BLaER1 (cell line): ENCODE data around the gene FA2H.

Experiments
- H3K27ac ChIP-seq: shearing (Covaris generic); formaldehyde crosslinking; 2 replicates; pipeline ENCODE4 v1.8.1; 2022
- H3K27me3 ChIP-seq: shearing (Covaris generic); formaldehyde crosslinking; 2 replicates; pipeline ENCODE4 v1.8.1; 2022
- H3K36me3 ChIP-seq: shearing (Covaris generic); formaldehyde crosslinking; 2 replicates; pipeline ENCODE4 v1.8.1; 2022
- H3K4me1 ChIP-seq: shearing (Covaris generic); formaldehyde crosslinking; 2 replicates; pipeline ENCODE4 v1.8.1; 2022
- H3K4me2 ChIP-seq: shearing (Covaris generic); formaldehyde crosslinking; 2 replicates; pipeline ENCODE4 v1.8.1; 2022
- H3K4me3 ChIP-seq: shearing (Covaris generic); formaldehyde crosslinking; 2 replicates; pipeline ENCODE4 v1.8.1; 2022
- H3K9ac ChIP-seq: shearing (Covaris generic); formaldehyde crosslinking; 2 replicates; pipeline ENCODE4 v1.8.1; 2022
- H3K9me3 ChIP-seq: shearing (Covaris generic); formaldehyde crosslinking; 2 replicates; pipeline ENCODE4 v1.8.1; 2022
- H4K20me1 ChIP-seq: shearing (Covaris generic); formaldehyde crosslinking; 2 replicates; pipeline ENCODE4 v1.8.1; 2022
- Cebpa-rat ChIP-seq: shearing (Covaris generic); IDR thresholded peaks from 2 replicates; pipeline ENCODE4 v1.8.1; 2022

FA2H gene

DNA sequence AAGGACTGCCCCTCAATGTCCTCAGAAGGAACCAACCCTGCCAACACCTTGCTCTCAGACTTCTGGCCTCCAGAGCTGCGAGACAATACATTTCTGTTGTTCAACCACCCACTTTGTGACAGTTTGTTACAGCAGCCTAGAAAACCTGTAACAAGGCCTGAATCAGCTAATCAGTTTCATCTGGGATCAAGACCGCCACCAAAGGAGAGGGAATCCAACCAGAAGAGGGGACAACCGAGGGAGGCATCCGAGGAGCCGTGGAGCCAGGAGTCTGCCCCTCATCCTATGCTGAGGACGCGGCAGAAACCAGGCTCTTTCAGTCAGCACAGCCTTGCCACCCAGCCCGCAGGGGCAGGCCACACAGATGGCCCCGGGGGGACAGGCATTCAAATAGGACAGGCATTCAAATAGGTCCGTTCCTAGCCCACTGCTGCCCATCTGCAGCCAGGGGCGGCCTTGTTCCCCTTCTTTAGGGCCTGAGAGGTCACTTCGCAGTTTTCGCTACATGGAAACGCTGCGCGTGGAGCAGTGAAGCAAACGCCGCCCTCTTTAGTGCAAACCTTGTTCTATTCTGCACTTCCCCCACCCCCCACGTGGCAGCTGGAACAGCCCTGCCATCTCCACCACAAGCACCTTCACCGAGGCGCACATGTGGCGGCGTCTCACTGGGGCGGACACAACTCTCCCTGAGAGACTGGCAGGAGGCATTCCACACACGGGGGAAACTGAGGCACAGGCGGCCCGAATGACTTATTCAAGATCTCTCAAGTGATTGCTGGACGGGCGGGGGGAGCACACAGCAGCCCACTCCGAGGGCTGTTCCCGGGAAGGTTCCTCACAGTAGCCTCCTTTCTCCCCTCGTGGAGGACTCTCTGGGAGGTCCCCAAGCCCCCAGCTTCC is 26.7 kb downstream of the FA2H start:
- H3K27ac ChIP-seq, result no peak overlapping the region
- no peak overlapping the region for H3K9ac ChIP-seq
- no peak for TF ChIP-seq Cebpa-rat

DNA sequence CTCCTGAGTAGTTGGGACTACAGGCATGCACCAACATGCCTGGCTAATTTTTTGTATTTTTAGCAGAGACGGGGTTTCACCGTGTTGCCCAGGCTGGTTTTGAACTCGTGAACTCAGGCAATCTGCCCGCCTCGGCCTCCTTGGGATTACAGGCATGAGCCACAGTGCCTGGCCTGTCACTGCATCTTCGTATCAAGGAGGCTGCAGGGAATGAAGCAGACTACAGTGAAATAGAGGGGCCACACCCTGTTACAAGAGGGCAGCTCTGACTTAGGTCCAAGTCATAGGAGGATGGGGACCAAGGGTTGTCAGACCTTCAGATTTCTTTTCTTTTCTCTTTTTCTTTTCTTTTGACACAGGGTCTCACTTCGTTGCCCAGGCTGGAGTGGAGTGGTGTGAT is 28.7 kb downstream of the FA2H start:
- no peak overlapping the region for H3K4me2 ChIP-seq
- no peak overlapping the region for H3K4me3 ChIP-seq
- no peak for TF ChIP-seq Cebpa-rat
- peaks cover 8% of the 10 kb centered on the region for H3K4me1 ChIP-seq
- no peak overlapping the region for H3K27ac ChIP-seq
- no peaks in the 10 kb centered on the region for H3K9me3 ChIP-seq
- no peaks in the 10 kb centered on the region for H4K20me1 ChIP-seq
- no peaks in the 10 kb centered on the region for H3K36me3 ChIP-seq
- H3K27me3 ChIP-seq, result no peaks in the 10 kb centered on the region
- no peak overlapping the region for H3K9ac ChIP-seq

More for the DNA sequence above, 26.7 kb downstream of the FA2H start:
- Histone ChIP-seq H3K36me3 (no peaks in the 10 kb centered on the region), H3K4me2 (no peak overlapping the region), H3K4me3 (no peak overlapping the region), H3K27me3 (no peaks in the 10 kb centered on the region), H4K20me1 (no peaks in the 10 kb centered on the region), H3K9me3 (no peaks in the 10 kb centered on the region), H3K4me1 (no peaks in the 10 kb centered on the region)

DNA sequence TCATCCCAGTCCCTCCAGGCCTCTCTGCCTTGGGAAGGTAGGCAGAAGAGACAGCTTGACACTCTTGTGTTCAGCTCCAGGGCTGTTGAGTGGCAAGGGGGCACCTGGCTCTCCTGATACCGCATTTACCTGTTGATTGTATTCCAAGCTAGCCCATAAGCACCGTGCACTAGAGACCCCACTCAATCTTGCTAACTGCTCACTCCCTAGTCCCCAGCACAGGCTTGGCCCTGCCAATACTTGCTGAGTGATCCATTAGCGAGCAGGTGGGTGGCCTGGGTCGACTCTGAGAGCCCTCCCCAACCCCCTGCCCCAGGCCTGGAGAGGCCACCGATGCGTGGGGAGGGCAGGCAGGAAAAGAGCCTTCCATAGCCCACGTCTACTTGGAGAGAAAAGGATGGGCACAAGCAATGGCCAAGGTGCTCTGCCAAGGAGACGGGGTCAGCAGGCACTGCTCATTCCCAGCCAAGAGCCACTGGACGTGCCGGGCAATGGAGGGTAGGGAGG is 29.5 kb downstream of the FA2H start:
- peaks cover 8% of the 10 kb centered on the region for H3K4me1 ChIP-seq
- H4K20me1 ChIP-seq, result no peaks in the 10 kb centered on the region
- H3K9me3 ChIP-seq, result no peaks in the 10 kb centered on the region
- no peak overlapping the region for H3K4me2 ChIP-seq
- no peak overlapping the region for H3K27ac ChIP-seq
- no peak overlapping the region for H3K4me3 ChIP-seq
- no peaks in the 10 kb centered on the region for H3K27me3 ChIP-seq
- no peak overlapping the region for H3K9ac ChIP-seq
- no peaks in the 10 kb centered on the region for H3K36me3 ChIP-seq
- TF ChIP-seq Cebpa-rat, result no peak

DNA sequence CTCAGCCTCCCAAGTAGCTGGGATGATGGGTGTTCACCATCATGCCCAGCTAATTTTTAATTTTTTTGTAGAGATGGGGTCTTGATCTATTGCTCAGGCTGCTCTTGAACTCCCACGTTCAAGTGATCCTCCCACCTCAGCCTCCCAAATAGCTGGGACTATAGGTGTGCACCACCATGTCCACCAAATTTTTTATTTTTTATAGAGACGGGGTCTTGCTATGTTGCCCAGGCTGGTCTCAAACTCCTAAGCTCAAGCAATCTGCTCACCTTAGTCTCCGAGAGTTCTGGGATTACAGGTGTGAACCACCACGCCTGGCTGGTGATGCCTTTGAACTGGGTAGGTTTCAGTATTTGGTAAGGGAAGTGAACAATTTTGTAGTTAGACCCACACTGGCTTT is 30.1 kb downstream of the FA2H start:
- H3K27ac ChIP-seq, result no peak overlapping the region
- TF ChIP-seq Cebpa-rat, result no peak
- H3K4me3 ChIP-seq, result no peak overlapping the region
- no peaks in the 10 kb centered on the region for H3K9me3 ChIP-seq
- no peaks in the 10 kb centered on the region for H4K20me1 ChIP-seq
- no peak overlapping the region for H3K4me2 ChIP-seq
- no peak overlapping the region for H3K9ac ChIP-seq
- H3K4me1 ChIP-seq, result peaks cover 8% of the 10 kb centered on the region
- no peaks in the 10 kb centered on the region for H3K27me3 ChIP-seq
- H3K36me3 ChIP-seq, result no peaks in the 10 kb centered on the region

DNA sequence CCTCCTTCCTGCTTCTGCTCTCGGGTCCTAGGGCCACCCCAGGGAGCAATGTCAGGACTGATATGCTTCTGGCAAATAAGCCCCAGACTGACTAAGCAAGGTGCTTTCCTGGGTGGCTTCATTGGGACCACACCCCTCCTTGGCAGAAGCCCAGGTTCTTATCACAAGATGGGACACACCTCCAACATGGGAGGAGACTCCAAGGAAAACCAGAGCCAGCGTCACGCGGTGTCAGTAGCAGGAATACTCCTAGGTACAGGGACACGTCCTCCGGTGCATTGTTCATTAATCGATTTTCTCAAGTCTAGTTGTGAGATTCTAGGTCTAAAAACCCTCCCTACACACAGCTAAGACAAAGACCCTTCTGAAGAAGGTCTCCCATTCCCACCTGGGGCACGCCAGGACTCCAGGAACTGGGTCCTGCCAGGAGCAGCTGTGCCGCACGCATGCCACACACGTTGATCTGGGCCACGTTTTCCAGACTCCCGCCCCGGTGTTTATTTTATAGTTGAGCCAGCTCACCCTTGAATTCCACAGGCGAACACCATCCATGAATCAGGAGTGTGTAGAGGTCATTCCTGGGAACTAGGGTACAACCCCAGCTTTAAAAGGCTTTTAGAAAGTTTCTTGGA is 30.8 kb downstream of the FA2H start:
- no peak overlapping the region for H3K27ac ChIP-seq
- H3K9ac ChIP-seq, result no peak overlapping the region
- H3K9me3 ChIP-seq, result no peaks in the 10 kb centered on the region
- no peak overlapping the region for H3K4me2 ChIP-seq
- no peak for TF ChIP-seq Cebpa-rat
- H3K27me3 ChIP-seq, result no peaks in the 10 kb centered on the region
- no peak overlapping the region for H3K4me3 ChIP-seq
- H4K20me1 ChIP-seq, result no peaks in the 10 kb centered on the region
- H3K4me1 ChIP-seq, result peaks cover 8% of the 10 kb centered on the region
- H3K36me3 ChIP-seq, result no peaks in the 10 kb centered on the region

- Histone ChIP-seq H3K4me1 (peaks cover 8% of the 10 kb centered on the region), H4K20me1 (no peaks in the 10 kb centered on the region), H3K4me3 (no peak overlapping the region), H3K4me2 (no peak overlapping the region), H3K36me3 (no peaks in the 10 kb centered on the region), H3K9ac (no peak overlapping the region), H3K27me3 (no peaks in the 10 kb centered on the region), H3K9me3 (no peaks in the 10 kb centered on the region), H3K27ac (no peak overlapping the region)
- TF ChIP-seq Cebpa-rat, result no peak
These were observed 31.5 kb downstream of the FA2H start for GRCh38 chr16:74743045-74743667.

GRCh38 chr16:74742051-74742481 is 32.6 kb downstream of the FA2H start:
- no peaks in the 10 kb centered on the region for H3K9me3 ChIP-seq
- peaks cover 16% of the 10 kb centered on the region for H3K4me1 ChIP-seq
- H4K20me1 ChIP-seq, result no peaks in the 10 kb centered on the region
- H3K27ac ChIP-seq, result no peak overlapping the region; the same call in 1 of the 2 replicates
- no peaks in the 10 kb centered on the region for H3K27me3 ChIP-seq
- H3K9ac ChIP-seq, result no peak overlapping the region
- no peak overlapping the region for H3K4me3 ChIP-seq
- H3K36me3 ChIP-seq, result no peaks in the 10 kb centered on the region
- no peak for TF ChIP-seq Cebpa-rat
- H3K4me2 ChIP-seq, result peak overlapping the region; percentile 39

GRCh38 chr16:74740795-74741304 is 33.8 kb downstream of the FA2H start:
- Histone ChIP-seq H3K27me3 (no peaks in the 10 kb centered on the region), H3K4me3 (no peak overlapping the region), H3K4me1 (peaks cover 28% of the 10 kb centered on the region), H3K36me3 (no peaks in the 10 kb centered on the region), H4K20me1 (no peaks in the 10 kb centered on the region), H3K27ac (no peak overlapping the region), H3K9me3 (no peaks in the 10 kb centered on the region), H3K4me2 (no peak overlapping the region), H3K9ac (no peak overlapping the region)
- TF ChIP-seq Cebpa-rat, result no peak

- H3K4me1 ChIP-seq, result peaks cover 28% of the 10 kb centered on the region
- H3K9me3 ChIP-seq, result no peaks in the 10 kb centered on the region
- H3K27ac ChIP-seq, result no peak overlapping the region
- TF ChIP-seq Cebpa-rat, result no peak
- no peak overlapping the region for H3K4me3 ChIP-seq
- no peaks in the 10 kb centered on the region for H3K27me3 ChIP-seq
- H3K36me3 ChIP-seq, result no peaks in the 10 kb centered on the region
- H4K20me1 ChIP-seq, result no peaks in the 10 kb centered on the region
- no peak overlapping the region for H3K4me2 ChIP-seq
- no peak overlapping the region for H3K9ac ChIP-seq
These were observed 35.3 kb downstream of the FA2H start for GRCh38 chr16:74739275-74739674.
